Measurements from ENCODE around the gene KCNB1. TPM values are rescaled to one million over a fixed set of nuclear protein-coding genes. Genes with fewer than 3 reads are reported as not detected.

KCNB1 gene
- total and polyA plus RNA-seq, 2 of the 4 experiments (the other 2 are of a cell fraction): 0.05 TPM; not detected in 1

- Histone ChIP-seq H3K27me3 (ENCODE audit: control insufficient read depth, insufficient read depth, low read length) (peaks cover 37% of the 10 kb centered on the region), H4K8ac (ENCODE audit: low read depth in 2 of 2, low read length in 2 of 2) (no peak overlapping the region), H2BK120ac (ENCODE audit: low read depth, low read length) (no peak overlapping the region), H3K23ac (ENCODE audit: low read depth, low read length) (no peak overlapping the region), H4K20me1 (ENCODE audit: insufficient read depth, low read length) (no peaks in the 10 kb centered on the region), H2AFZ (replicated peaks; ENCODE audit: low read length, poor library complexity) (no peak overlapping the region), H3K4me3 (ENCODE audit: insufficient read depth, low read depth, low read length) (no peak overlapping the region), H3K56ac (ENCODE audit: extremely low read depth, insufficient read depth, low read length) (no peak overlapping the region), H3K14ac (replicated peaks; ENCODE audit: low read depth, low read length) (no peak overlapping the region), H3K9me3 (ENCODE audit: control insufficient read depth, insufficient read depth, low read length) (no peaks in the 10 kb centered on the region), H3K4me2 (ENCODE audit: low read depth, low read length) (no peak overlapping the region), H3K27ac (ENCODE audit: insufficient read depth, low read length) (no peak overlapping the region), H2BK20ac (ENCODE audit: low read depth, low read length) (no peak overlapping the region), H3K9ac (ENCODE audit: low read depth, low read length) (no peak overlapping the region), H3K4me1 (ENCODE audit: control insufficient read depth, insufficient read depth, low read length) (peaks cover 3% of the 10 kb centered on the region), H3K4ac (ENCODE audit: low read depth, low read length) (no peak overlapping the region), H2AK5ac (ENCODE audit: low read depth, low read length) (no peak overlapping the region), H2AK9ac (replicated peaks; ENCODE audit: low read depth, low read length, poor library complexity) (no peak overlapping the region), H3K36me3 (ENCODE audit: control insufficient read depth, insufficient read depth, low read length) (no peaks in the 10 kb centered on the region), H3K18ac (ENCODE audit: low read depth, low read length) (no peak overlapping the region), H3K9me1 (ENCODE audit: insufficient read depth, low read length) (no peaks in the 10 kb centered on the region), H4K91ac (ENCODE audit: insufficient read depth, low read depth, low read length) (no peak overlapping the region), H2BK5ac (ENCODE audit: low read depth, low read length, poor library complexity, severe bottlenecking) (no peak overlapping the region), H3K79me1 (ENCODE audit: low read depth in 1 of 2, low read length in 2 of 2) (no peaks in the 10 kb centered on the region), H2BK15ac (ENCODE audit: low read depth, low read length) (no peak overlapping the region), H4K5ac (ENCODE audit: low read depth, low read length) (no peak overlapping the region)
- ChIA-PET CTCF (no interaction called here), POLR2A (ENCODE audit: unreplicated experiment) (no interaction called here)
- no peak for ATAC-seq (ENCODE audit: low read depth)
- intact Hi-C loops (cut with micrococcal nuclease) (no loop called here), in situ Hi-C loops (cut with MboI; ENCODE audit: low sequenced_read_pairs) (no loop called here), dilution Hi-C loops (cut with HindIII; ENCODE audit: low sequenced_read_pairs, unreplicated experiment) (no loop called here)
- no TSS peak for BruUV-seq (replicated peaks)
- TF ChIP-seq, protein P1, sequence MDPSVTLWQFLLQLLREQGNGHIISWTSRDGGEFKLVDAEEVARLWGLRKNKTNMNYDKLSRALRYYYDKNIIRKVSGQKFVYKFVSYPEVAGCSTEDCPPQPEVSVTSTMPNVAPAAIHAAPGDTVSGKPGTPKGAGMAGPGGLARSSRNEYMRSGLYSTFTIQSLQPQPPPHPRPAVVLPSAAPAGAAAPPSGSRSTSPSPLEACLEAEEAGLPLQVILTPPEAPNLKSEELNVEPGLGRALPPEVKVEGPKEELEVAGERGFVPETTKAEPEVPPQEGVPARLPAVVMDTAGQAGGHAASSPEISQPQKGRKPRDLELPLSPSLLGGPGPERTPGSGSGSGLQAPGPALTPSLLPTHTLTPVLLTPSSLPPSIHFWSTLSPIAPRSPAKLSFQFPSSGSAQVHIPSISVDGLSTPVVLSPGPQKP (IDR thresholded peaks at IDR 0.05; ENCODE audit: borderline replicate concordance, low read depth, low read length): no peak
- no peak for TF ChIP-seq NFE2L2 (IDR thresholded peaks at IDR 0.05; ENCODE audit: low read depth, low read length)
- TF ChIP-seq CEBPB (IDR thresholded peaks at IDR 0.05; ENCODE audit: low read depth, low read length): no peak
- TF ChIP-seq SMC3 (IDR thresholded peaks at IDR 0.05; ENCODE audit: low read depth, low read length): no peak
- TF ChIP-seq RFX5 (IDR thresholded peaks at IDR 0.05; ENCODE audit: low read depth, low read length): no peak
- no peak for TF ChIP-seq CHD1 (IDR thresholded peaks at IDR 0.05; ENCODE audit: low read depth, low read length)
- TF ChIP-seq, protein P2, sequence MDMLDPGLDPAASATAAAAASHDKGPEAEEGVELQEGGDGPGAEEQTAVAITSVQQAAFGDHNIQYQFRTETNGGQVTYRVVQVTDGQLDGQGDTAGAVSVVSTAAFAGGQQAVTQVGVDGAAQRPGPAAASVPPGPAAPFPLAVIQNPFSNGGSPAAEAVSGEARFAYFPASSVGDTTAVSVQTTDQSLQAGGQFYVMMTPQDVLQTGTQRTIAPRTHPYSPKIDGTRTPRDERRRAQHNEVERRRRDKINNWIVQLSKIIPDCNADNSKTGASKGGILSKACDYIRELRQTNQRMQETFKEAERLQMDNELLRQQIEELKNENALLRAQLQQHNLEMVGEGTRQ (IDR thresholded peaks at IDR 0.05; ENCODE audit: low read depth, low read length): no peak
- TF ChIP-seq POLR2A (IDR thresholded peaks at IDR 0.05; ENCODE audit: low read depth, low read length): no peak
- TF ChIP-seq CTCF (conservative IDR thresholded peaks at IDR 0.05; ENCODE audit: low read depth, low read length): no peak
- TF ChIP-seq RAD21 (IDR thresholded peaks at IDR 0.05; ENCODE audit: low read length): no peak
- TF ChIP-seq MAZ (IDR thresholded peaks at IDR 0.05; ENCODE audit: borderline replicate concordance, low read depth, low read length): no peak
- TF ChIP-seq MAFK (IDR thresholded peaks at IDR 0.05; ENCODE audit: low read depth, low read length): no peak
- no peak for TF ChIP-seq MXI1 (IDR thresholded peaks at IDR 0.05; ENCODE audit: borderline replicate concordance, low read depth, low read length)
- no peak for TF ChIP-seq RCOR1 (IDR thresholded peaks at IDR 0.05; ENCODE audit: insufficient replicate concordance, low read length)
- WGBS, 2 experiments (ENCODE audit: extremely low coverage in 2 of 2, insufficient read length in 1 of 2): 88% methylated on average over 8 of the region's 11 CpGs; no CpG with 5 or more reads in 1 of the 2 experiments
- no peak for DNase-seq
Observed at GRCh38 chr20:49395659-49396058, 86.8 kb downstream of the KCNB1 start.

Measured in IMR-90 (cell line).